H9 (cell line): ENCODE results near the gene ZNF280D. TPM values are rescaled to one million over a fixed set of nuclear protein-coding genes. Genes with fewer than 3 reads are reported as not detected.

Source experiments
- DNase-seq: peaks from one replicate; pipeline ENCODE4 v3.0.0-alpha.2; 2017
- H2AFZ ChIP-seq: one replicate; pipeline ENCODE4 v1.6.1; 2013; ENCODE audit warnings: mild to moderate bottlenecking, low read length, control low read depth, moderate library complexity
- H2AK5ac ChIP-seq: 2 replicates; pipeline ENCODE4 v1.6.1; 2013; ENCODE audit warnings: low read length, control low read depth, mixed read lengths; ENCODE audit not compliant: insufficient read length
- H2BK120ac ChIP-seq: one replicate; pipeline ENCODE4 v1.6.1; 2013; ENCODE audit warnings: low read depth, mild to moderate bottlenecking, low read length, control low read depth, inconsistent platforms; ENCODE audit not compliant: poor library complexity, severe bottlenecking
- H2BK12ac ChIP-seq: 2 replicates; pipeline ENCODE4 v1.6.1; 2013; ENCODE audit warnings: low read length, control low read depth, mixed read lengths, low read depth; ENCODE audit not compliant: insufficient read length
- H2BK15ac ChIP-seq: 2 replicates; pipeline ENCODE4 v1.6.1; 2013; ENCODE audit warnings: low read depth, low read length, control low read depth
- H2BK20ac ChIP-seq: one replicate; pipeline ENCODE4 v1.6.1; 2013; ENCODE audit warnings: low read depth, mild to moderate bottlenecking, low read length, control low read depth, inconsistent platforms; ENCODE audit not compliant: poor library complexity, severe bottlenecking
- H2BK5ac ChIP-seq: 2 replicates; pipeline ENCODE4 v1.6.1; 2013; ENCODE audit warnings: low read length, control low read depth, mixed read lengths; ENCODE audit not compliant: insufficient read length
- H3K14ac ChIP-seq: 2 replicates; pipeline ENCODE4 v1.6.1; 2013; ENCODE audit warnings: low read length, control low read depth; ENCODE audit not compliant: insufficient read depth
- H3K18ac ChIP-seq: 2 replicates; pipeline ENCODE4 v1.6.1; 2013; ENCODE audit warnings: low read depth, mild to moderate bottlenecking, mixed read lengths, low read length, control low read depth; ENCODE audit not compliant: insufficient read length
- H3K23ac ChIP-seq: 2 replicates; pipeline ENCODE4 v1.6.1; 2013; ENCODE audit warnings: low read length, control low read depth, mixed read lengths, low read depth; ENCODE audit not compliant: insufficient read length
- H3K23me2 ChIP-seq: 2 replicates; pipeline ENCODE4 v1.6.1; 2013; ENCODE audit warnings: low read depth, mild to moderate bottlenecking, mixed read lengths, low read length, control low read depth; ENCODE audit not compliant: insufficient read length, poor library complexity, severe bottlenecking
- H3K27ac ChIP-seq: 2 replicates; pipeline ENCODE4 v1.5.1; 2013; ENCODE audit warnings: low read length, control low read depth, mixed read lengths, low read depth; ENCODE audit not compliant: insufficient read length
- H3K27me3 ChIP-seq: 2 replicates; pipeline ENCODE4 v1.6.1; 2013; ENCODE audit warnings: low read length, control low read depth, inconsistent platforms; ENCODE audit not compliant: insufficient read depth
- H3K4ac ChIP-seq: 2 replicates; pipeline ENCODE4 v1.6.1; 2013; ENCODE audit warnings: low read depth, mild to moderate bottlenecking, control low read depth, inconsistent platforms, low read length, moderate library complexity
- H3K4me1 ChIP-seq: 2 replicates; pipeline ENCODE4 v1.6.1; 2013; ENCODE audit warnings: low read length, control low read depth, inconsistent platforms; ENCODE audit not compliant: insufficient read depth
- H3K4me2 ChIP-seq: 2 replicates; pipeline ENCODE4 v1.6.1; 2013; ENCODE audit warnings: low read length, control low read depth, mixed read lengths; ENCODE audit not compliant: insufficient read length, insufficient read depth
- H3K56ac ChIP-seq: 2 replicates; pipeline ENCODE4 v1.6.1; 2013; ENCODE audit warnings: low read depth, mild to moderate bottlenecking, mixed read lengths, low read length, control low read depth; ENCODE audit not compliant: insufficient read length
- H3K79me1 ChIP-seq: 2 replicates; pipeline ENCODE4 v1.6.1; 2013; ENCODE audit warnings: low read depth, mild to moderate bottlenecking, moderate library complexity, low read length, control low read depth, inconsistent platforms; ENCODE audit not compliant: insufficient read depth, poor library complexity, severe bottlenecking
- H3K79me2 ChIP-seq: 2 replicates; pipeline ENCODE4 v1.6.1; 2013; ENCODE audit warnings: low read length, control low read depth, inconsistent platforms; ENCODE audit not compliant: insufficient read depth
- H3K9ac ChIP-seq: 2 replicates; pipeline ENCODE4 v1.6.1; 2013; ENCODE audit warnings: low read length, control low read depth, mixed read lengths; ENCODE audit not compliant: insufficient read length; ENCODE audit errors: extremely low read depth
- H3K9me3 ChIP-seq: one replicate; pipeline ENCODE4 v1.6.1; 2013; ENCODE audit warnings: low read depth, low read length, inconsistent platforms; ENCODE audit not compliant: control insufficient read depth
- H3T11ph ChIP-seq: one replicate; pipeline ENCODE4 v1.6.1; 2013; ENCODE audit warnings: mild to moderate bottlenecking, low read length, control low read depth, inconsistent platforms
- H4K20me1 ChIP-seq: one replicate; pipeline ENCODE4 v1.6.1; 2013; ENCODE audit not compliant: control insufficient read depth, insufficient read length, insufficient read depth
- H4K5ac ChIP-seq: 2 replicates; pipeline ENCODE4 v1.6.1; 2013; ENCODE audit warnings: low read depth, mild to moderate bottlenecking, mixed read lengths, low read length, control low read depth; ENCODE audit not compliant: insufficient read length
- H4K8ac ChIP-seq: replicated peaks from 2 replicates; pipeline ENCODE4 v1.6.1; 2013; ENCODE audit warnings: low read length, control low read depth, mixed read lengths, low read depth; ENCODE audit not compliant: insufficient read length
- H4K91ac ChIP-seq: 2 replicates; pipeline ENCODE4 v1.6.1; 2013; ENCODE audit warnings: low read depth, mild to moderate bottlenecking, moderate library complexity, mixed read lengths, low read length, control low read depth; ENCODE audit not compliant: insufficient read length
- H3K27ac Mint-ChIP-seq, 3 experiments: 2 replicates in 2 of 3; 3 replicates in 1 of 3; pipeline ENCODE4 v1.8.0; 2020 to 2021; ENCODE audit warnings: mixed read lengths in 3 of 3, mild to moderate bottlenecking in 1 of 3, moderate library complexity in 1 of 3
- H3K27me3 Mint-ChIP-seq: 2 replicates; pipeline ENCODE4 v1.8.0; 2021; ENCODE audit warnings: low read depth, mild to moderate bottlenecking, moderate library complexity, mixed read lengths
- H3K36me3 Mint-ChIP-seq, 3 experiments: 2 replicates in 2 of 3; 3 replicates in 1 of 3; pipeline ENCODE4 v1.8.0; 2020 to 2021; ENCODE audit warnings: low read depth in 3 of 3, mixed read lengths in 3 of 3; ENCODE audit not compliant: insufficient read depth in 1 of 3
- H3K4me1 Mint-ChIP-seq, 2 experiments: 2 replicates each; pipeline ENCODE4 v1.8.0; 2020; ENCODE audit warnings: mixed read lengths in 2 of 2
- H3K4me3 Mint-ChIP-seq, 2 experiments: 2 replicates in 1 of 2; 3 replicates in 1 of 2; pipeline ENCODE4 v1.8.0; 2020 to 2021; ENCODE audit warnings: mild to moderate bottlenecking in 2 of 2, mixed read lengths in 2 of 2, moderate library complexity in 1 of 2
- H3K9me3 Mint-ChIP-seq, 2 experiments: 2 replicates in 1 of 2; 3 replicates in 1 of 2; pipeline ENCODE4 v1.8.0; 2020; ENCODE audit warnings: mild to moderate bottlenecking in 2 of 2, mixed read lengths in 2 of 2, moderate library complexity in 1 of 2
- WGBS: extraction: QIAGEN DNeasy Blood & Tissue Kit; methylation state at CpG from one replicate; pipeline ENCODE4 v1.1.7; 2013; ENCODE audit warnings: missing lambda C conversion rate, low lambda C conversion rate, mixed read lengths; ENCODE audit not compliant: insufficient read length; ENCODE audit errors: extremely low coverage; 5-methylcytosine and 5-hydroxymethylcytosine counted together
- total RNA-seq: library from RNA; stranded (reverse); gene quantifications from 2 replicates; pipeline ENCODE4 v1.2.1, GENCODE V29; 2021
- TF ChIP-seq, protein P1 (sequence below): fragments of 200-600 bp; sonication (generic); conservative IDR thresholded peaks from 3 replicates; pipeline ENCODE4 v1.8.0; 2021; ENCODE audit warnings: antibody characterized with exemption, mild to moderate bottlenecking

ZNF280D gene
- total RNA-seq, 1 experiment from 2014 or later = 5.7 TPM

DNA sequence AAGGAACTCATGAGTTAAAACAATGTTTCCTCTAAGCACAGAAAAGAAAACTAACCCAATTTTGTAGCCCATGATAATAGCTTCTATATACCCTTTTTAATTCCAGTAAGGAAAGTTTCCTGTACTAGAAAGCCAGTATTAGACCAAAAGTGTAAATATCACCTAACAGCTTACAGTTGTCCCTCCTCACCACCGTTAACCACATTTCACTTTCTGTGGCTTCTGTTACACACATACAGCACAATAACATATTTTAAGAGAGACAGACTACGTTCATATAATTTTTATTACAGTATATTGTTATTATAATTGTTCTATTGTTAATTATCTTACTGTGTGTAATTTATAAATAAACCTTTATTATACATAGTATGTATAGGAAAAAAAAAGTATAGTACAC lies 74.1 kb downstream of the ZNF280D start:
- Mint-ChIP-seq H3K36me3 (no peaks in the 10 kb centered on the region), H3K27me3 (no peaks in the 10 kb centered on the region), H3K27ac (no peak overlapping the region), H3K4me3 (no peak overlapping the region), H3K9me3 (no peaks in the 10 kb centered on the region), H3K4me1 (0 out of 4 replicates have a peak, but pooled peaks cover 0 to 2% of the 10 kb centered on the region in 2 experiments)
- H3K23me2 ChIP-seq = no peaks in the 10 kb centered on the region
- H3K4ac ChIP-seq = no peak overlapping the region
- no peaks in the 10 kb centered on the region for H3K27me3 ChIP-seq
- TF ChIP-seq, protein P1, sequence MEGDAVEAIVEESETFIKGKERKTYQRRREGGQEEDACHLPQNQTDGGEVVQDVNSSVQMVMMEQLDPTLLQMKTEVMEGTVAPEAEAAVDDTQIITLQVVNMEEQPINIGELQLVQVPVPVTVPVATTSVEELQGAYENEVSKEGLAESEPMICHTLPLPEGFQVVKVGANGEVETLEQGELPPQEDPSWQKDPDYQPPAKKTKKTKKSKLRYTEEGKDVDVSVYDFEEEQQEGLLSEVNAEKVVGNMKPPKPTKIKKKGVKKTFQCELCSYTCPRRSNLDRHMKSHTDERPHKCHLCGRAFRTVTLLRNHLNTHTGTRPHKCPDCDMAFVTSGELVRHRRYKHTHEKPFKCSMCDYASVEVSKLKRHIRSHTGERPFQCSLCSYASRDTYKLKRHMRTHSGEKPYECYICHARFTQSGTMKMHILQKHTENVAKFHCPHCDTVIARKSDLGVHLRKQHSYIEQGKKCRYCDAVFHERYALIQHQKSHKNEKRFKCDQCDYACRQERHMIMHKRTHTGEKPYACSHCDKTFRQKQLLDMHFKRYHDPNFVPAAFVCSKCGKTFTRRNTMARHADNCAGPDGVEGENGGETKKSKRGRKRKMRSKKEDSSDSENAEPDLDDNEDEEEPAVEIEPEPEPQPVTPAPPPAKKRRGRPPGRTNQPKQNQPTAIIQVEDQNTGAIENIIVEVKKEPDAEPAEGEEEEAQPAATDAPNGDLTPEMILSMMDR = no peak
- no peak overlapping the region for H2BK5ac ChIP-seq
- H2AK5ac ChIP-seq = no peak overlapping the region
- no peak overlapping the region for H2BK20ac ChIP-seq
- no peaks in the 10 kb centered on the region for H4K20me1 ChIP-seq
- H3K18ac ChIP-seq = no peak overlapping the region
- no peak overlapping the region for H4K5ac ChIP-seq
- H3K9ac ChIP-seq = no peak overlapping the region
- no peak overlapping the region for H2BK120ac ChIP-seq
- H3K4me1 ChIP-seq = no peaks in the 10 kb centered on the region
- DNase-seq = no peak
- H3K9me3 ChIP-seq = no peaks in the 10 kb centered on the region
- H3K4me2 ChIP-seq = no peak overlapping the region
- no peak overlapping the region for H4K8ac ChIP-seq
- no peaks in the 10 kb centered on the region for H3K79me2 ChIP-seq
- H2BK15ac ChIP-seq = no peak overlapping the region
- no CpG with 5 or more reads among the region's 2 CpGs for WGBS
- no peaks in the 10 kb centered on the region for H3K79me1 ChIP-seq
- no peak overlapping the region for H3T11ph ChIP-seq
- H3K56ac ChIP-seq = no peak overlapping the region
- H2BK12ac ChIP-seq = no peak overlapping the region
- no peak overlapping the region for H3K23ac ChIP-seq
- no peak overlapping the region for H3K27ac ChIP-seq
- no peak overlapping the region for H3K14ac ChIP-seq
- no peak overlapping the region for H2AFZ ChIP-seq
- H4K91ac ChIP-seq = no peak overlapping the region
